ENCODE data around the gene FAM43A.

DNA sequence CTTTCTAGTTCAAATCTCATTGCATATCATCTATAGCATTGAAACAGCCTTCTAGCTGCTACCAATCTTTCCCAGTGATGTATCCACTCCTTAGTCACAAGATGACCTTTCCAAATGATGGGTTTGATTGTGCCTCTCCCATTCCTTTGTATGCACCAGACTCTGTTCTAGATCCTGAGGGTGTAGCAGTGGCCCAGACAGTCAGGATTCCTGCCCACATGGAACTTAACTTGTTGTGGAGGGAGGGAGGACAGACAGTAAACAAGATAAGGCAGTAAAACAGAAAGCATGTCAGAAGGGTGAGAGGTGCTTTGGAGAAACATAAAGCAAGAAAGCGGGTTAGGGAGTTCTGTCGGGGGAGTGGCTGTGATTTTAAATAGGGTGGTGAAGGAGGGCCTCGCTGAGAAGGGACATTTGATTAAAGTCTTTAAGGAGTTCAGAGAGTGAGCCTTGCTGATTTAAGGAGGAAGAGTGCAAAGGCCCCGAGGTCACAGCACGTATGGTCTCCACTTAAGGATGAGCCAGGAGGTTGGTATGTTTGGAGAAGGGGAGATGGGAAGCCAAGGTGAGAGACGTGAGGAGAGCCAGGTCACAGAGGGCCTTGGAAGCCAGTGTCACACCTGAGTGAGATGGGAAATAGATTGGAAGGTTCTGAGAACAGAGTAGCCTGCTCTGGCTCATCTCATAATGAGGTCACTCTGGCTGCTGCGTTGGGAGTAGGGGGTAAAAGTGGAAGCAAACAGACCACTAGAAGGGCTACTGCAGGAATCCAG lies 38.3 kb downstream of the FAM43A start:
- TF ChIP-seq GATA3 (IDR thresholded peaks at IDR 0.05; ENCODE audit: low read depth, low read length), result no peak
- TF ChIP-seq GATA2 (IDR thresholded peaks at IDR 0.05; ENCODE audit: low read depth, low read length), result no peak
